Stimulated activated CD4-positive, alpha-beta T cell treated with anti-CD3 and anti-CD28 coated beads, Interleukin-1b, Interleukin-23, amount 100 ng/mL, for 1 hour (primary cell): ENCODE measurements around the gene TBL3.
"Not testable (repeated sequence)": the region's sequence is repeated elsewhere in the genome, so short reads cannot be mapped to it uniquely, and the experiment has no call there.

Experiments used
- DNase-seq, 2 donors: peaks; one replicate each; pipeline ENCODE4 v3.0.0-alpha.2; 2020; ENCODE audit warnings: low read depth in 2 of 2

TBL3 gene

DNA sequence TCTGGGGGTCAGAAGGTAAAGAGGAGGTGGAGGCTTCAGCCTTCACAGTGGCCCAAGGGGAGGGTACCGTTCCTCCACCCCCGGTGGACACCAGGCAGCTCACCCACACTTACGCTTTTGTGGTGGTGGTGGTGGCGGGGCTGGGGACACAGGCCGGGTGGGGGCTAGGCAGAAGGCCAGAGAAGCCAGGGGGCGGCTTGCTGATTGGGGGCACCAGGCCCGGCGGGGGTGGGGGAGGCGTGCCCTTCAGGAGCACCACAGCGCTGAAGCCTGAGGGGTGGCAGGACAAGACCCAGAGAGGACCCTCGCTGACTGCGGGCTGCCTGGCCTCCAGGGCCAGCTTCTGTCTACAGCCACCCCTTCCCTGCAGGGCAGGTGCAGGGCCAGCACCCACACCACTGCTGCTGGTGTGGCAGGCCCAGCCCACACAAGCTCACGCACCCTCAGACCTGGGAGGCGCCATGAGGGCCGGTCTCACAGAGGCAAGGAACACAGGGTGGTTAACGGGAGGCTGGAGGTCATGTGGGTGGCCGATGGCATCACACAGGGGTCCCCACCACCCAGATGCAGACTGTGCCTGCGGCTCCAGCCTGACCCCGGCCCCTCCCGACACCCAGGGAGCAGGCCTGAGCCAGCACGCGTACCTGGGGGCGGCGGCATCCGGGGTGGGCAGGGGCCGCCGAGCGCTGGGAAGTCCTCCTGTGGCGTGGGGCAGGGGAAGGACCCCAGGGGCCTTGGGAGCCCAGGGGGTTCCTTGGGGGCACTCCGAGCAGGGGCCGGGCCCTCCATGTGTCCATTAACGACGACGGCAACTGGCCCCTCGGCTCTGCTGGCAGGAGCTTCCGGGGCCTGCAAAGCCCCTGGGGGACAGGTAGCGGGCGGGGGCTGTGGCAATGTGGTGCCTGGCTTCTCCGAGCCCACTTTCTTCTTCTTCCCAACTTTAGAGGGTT lies 27.3 kb downstream of the TBL3 start:
- no peak for DNase-seq

DNA sequence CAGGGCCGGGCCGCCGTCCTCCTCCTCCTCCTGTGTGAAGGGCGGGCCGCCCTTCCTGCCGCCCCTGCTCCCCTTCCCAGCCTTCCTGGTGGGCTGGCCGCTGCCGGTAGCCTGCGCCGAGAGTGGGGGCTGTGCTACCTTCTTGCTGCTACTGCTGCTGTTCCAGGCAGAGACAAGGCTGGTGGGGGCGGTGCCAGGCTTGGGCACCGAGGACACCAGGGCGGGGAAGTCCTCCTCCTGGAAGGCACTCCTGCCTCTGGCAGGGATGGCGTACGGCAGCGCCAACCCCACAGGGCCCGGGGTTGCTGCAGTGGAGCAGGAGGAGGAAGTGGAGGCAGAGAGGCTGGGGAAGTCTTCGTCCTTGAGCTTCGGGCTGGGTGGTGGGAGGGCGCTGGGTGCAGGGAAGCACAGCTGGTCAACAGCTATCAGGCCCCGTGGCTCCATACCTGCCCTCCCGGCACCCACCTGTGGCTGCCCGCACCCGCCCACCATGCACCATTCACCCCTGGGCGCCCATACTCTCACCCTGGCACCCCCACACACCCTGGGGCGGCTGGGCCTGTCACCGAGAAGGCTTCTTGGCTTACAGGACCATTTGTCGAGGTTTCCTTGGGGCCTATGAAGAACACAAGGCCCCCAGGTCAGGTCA lies 28.1 kb downstream of the TBL3 start:
- no peak for DNase-seq

DNA sequence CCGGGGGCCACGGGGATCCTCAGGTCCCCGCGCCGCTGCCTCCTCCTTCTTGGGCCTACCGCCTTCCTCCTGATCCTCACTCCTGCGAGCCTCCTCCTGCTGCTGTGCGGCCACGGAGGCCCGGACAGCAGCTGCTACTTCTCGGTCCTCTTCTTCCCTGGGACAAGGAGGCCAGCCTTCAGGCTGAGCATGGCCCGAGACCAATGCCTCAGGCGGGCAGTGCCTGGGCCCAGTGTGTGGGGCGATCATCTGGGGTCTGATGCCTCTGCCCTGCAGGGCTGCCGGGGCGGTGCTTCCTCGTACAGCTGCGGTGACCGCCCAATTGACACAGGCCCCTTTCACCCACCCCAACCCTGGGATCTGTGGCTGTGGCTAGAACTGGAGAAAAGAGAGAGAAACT lies 29.2 kb downstream of the TBL3 start:
- no peak for DNase-seq

DNA sequence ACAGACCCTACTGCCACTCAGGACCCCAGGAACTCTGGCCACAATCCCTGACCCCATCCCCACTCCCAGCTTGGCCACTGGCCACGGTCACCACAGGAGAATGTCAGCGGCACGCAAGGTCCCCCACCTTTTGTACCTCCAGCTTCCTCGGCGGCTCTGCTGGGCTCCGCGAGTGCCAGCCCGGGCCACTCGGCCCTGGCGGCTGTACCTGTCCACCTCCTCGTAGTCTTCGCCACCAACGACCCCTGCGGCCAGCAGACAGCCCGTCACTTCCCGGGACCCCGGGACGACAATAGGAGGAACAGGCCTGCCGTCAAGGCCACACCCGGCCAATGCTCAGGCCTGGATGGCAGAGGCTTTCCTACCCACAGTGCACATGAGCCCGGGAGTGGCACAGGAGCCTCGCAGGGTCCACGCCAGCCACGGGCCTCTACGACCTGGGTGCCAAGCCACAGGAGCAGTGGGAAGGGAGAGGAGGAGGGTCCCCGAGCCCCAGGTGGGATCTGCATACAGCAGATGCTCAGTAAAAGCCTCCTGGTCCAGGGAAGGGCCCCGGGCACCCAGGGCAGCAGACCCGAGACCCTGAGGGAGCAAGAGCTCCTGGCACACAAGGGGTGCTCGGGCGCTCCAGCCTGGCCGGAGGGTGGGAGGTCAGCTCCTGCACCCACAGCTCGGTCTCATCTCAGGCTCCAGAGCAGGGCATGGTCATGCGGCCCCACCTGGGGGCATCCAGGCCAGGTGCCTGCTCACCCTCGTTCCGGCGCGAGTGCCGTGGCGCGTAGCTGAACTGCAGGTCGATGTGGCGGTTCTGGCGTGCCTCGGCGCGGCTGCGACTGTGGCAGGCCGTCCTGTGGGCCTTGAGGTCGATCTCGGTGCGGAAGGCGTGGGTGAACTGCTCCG lies 29.9 kb downstream of the TBL3 start:
- no peak for DNase-seq

DNA sequence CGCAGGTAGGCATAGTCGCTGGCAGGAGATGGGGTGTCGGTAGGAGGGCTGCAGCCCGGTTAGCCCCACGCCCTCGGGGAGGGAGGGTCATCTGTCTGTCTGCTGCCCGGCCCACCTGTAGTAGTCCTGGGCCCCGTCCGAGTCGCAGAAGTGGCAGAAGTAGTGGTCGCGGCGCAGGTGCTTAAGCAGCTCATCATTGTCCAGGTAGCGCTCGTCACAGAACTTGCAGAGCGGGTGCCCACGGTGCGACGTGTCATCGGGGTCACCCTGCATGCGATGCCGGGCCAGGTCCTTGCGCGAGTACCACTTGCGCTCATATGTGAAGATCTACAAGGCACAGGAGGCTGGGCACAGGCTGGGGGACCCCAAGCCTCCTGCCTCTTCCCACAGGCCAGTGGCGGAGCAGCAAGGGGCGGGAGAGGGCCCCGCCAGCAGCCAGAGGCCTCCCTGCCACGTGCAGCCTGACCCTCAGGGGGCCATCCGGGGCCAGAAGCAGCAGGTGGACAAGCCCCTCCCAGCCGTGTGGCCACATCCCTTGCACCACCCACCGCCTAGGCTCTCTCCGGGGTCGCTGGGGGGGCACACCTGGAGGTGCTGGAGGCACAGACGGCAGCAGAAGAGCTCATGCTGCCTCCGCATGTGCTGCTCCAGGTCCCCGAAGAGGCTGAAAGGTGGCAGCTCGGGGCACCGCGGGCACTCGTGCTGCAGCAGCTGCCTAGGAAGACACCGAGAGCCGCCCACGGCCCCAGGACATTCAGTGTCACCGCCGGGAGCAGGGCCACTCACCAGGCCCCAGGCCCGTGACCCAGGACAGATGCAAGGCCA lies 30.8 kb downstream of the TBL3 start:
- no peak for DNase-seq

DNA sequence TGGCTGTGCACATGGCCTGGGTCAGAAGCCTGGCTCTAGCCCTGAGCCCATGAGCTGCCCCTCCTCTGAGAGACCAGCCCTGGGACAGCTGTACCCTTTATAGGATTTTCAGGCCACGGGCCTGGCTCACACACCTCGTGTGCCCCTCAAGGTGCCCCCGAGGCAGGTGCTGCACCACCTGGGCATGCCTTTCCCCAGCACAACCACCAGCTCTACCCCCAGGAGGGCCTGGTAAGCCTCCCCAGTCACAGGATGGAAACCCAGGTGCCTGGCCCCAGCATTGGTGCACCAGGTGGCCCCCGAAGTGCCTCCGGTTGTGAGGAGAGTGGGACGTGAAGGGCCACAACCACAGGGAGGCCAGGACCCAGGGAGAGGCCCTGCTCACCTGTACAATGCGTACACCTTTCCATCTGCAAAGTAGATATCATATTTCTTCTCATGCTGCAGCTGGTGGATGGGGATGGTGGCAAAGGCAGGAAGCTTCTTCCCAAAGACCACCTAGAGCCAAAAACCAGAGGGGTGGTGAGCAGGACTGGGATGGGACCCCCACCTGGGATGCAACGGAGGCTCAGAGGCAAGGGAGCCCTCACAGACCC lies 31.5 kb downstream of the TBL3 start:
- no peak for DNase-seq

DNA sequence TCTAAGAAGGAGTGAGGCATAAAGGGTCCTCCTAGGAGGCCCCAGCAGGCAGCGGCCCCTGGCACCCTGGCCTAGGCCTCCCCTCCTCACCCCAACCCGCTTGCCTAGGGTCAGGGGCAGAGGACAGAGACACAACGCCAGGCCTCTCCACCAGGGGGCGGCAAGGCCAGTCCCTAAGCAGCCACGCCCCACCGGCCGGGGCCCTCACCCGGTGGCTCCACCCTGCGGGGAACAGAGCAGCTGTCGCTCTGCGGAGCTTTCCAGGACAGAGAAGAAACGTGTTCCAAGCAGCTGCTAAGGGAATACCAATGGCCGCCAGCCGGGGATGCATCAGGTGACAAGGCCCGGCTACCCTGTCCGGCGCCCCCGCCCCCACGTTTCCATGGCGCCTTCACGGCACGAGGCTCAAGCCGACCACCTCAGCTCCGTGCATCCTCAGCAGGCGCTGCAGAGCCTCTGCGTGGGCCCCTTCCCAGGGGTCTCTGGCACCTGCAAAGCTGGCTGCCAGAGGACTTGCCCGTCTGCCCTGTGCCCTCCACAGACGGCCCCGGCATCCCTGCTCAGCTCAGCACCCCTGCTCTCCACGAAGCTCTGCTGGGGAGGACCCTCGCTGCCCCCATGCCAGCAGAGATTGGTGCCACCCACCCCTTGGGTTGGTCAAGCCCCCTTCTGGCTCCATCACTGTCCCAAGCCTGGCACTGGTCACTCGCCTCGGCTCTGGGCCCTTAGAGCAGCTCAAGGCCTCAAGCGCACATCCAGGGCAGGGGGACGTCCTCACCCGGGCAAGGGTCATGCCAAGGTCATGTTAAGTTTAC lies 32.2 kb downstream of the TBL3 start:
- peak; percentile 69 to 76 for DNase-seq

DNA sequence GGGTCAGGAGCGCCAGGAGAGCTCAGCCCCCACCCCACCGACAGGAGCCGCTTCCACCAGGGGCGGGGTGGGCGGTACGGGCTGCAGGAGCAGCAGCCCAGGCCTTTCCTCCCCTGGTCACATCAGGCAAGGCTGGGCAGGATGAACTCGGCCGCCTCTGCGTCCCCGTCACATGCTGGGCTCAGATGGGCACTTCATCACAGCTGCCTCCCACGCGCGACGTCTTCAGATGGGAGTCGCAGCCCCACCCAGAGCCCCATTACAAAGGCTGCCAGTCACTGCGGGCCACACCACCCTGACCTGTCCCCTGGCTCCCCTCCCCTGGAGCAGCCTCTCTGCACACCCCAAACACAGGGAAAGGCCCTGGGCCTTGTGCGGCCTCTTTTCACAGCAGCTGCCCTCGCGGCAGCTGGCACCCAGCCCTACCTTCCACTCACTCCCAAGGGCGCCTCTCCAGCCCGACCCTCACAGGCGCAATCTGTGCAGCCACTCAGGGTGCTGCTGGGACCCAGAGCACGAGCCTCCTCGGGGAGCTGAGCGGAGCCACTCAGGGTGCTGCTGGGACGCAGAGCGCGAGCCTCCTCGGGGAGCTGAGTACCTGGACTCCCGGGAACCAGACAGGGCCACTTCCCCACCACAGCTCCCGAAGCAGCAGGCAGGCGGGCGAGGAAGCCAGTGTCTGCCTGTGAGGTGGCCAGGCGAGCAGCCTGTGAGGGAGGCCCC lies 33.1 kb downstream of the TBL3 start:
- DNase-seq, result no peak

DNA sequence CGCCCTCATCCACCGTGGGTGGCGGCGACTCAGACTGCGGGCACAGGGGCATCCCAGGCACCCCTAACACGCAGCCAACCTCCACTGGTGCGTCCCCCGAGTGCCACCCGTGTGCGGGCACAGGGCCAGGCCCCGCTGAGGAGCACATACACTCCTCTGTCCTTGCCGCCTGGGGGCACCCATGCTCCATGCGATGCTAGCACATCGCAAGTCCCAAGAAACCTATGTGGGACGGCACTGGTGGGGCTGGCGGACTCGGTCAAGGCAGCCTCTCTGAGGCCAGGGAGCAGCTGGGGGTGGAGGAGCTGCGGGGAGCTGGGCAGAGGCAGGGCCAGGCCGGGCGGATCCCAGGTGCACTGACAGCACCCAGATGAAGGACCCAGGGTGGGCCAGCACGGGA lies 33.8 kb downstream of the TBL3 start:
- no peak for DNase-seq

DNA sequence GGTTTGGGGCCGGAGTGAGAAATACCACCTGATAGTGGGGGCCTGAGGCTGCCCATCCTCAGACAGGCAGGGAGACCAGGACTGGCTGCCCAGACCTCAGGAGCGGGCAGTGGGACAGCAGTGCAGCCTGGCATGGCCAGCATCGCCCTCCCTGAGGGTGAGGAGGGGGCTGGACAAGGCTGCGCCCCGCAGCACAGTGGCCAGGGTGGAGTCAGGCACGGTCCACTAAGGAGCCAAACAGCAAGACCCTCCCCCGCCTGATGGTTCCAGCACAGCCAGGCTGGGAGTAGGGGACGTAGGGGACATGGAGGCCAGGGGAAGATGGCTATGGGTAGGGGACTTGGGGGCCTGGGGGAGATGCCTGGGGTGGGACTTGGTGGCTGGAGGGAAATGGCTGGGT lies 34.5 kb downstream of the TBL3 start:
- DNase-seq, result no peak

DNA sequence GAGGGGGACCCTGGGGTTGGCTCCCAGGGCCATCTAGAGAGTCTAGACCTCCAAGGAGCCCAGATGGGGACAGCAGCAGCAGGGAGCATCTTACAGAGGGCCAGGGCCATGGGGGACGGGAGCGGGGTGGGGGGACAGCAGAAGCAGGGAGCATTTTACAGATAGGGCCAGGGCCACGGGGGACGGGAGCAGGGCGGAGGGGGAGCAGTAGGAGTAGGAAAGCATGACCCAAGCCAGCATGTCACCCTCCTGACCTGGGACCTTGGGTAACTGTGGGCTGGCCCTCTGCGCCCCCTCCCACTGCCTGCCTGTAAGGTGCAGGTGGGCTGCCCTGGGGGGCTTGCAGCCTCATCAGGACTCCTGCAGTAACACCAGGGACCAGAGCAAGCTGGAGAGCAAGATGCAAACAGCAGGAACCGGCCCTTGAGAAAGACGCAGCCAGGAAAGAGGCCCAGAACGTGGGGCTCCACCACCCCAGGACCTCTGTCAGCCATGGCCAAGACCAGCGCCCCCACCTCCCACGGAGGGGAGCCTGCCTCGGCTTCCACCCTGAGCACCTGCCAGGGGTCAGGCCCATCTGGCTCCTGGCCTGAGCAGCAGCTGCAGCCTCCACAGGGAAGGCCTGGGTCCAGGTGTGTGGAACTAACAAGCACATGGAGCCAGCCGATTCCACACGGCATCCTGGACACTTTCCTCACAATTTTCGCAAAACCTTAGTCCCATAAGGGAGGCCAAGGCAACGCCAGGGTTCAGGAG lies 35.4 kb downstream of the TBL3 start:
- DNase-seq, result no peak

DNA sequence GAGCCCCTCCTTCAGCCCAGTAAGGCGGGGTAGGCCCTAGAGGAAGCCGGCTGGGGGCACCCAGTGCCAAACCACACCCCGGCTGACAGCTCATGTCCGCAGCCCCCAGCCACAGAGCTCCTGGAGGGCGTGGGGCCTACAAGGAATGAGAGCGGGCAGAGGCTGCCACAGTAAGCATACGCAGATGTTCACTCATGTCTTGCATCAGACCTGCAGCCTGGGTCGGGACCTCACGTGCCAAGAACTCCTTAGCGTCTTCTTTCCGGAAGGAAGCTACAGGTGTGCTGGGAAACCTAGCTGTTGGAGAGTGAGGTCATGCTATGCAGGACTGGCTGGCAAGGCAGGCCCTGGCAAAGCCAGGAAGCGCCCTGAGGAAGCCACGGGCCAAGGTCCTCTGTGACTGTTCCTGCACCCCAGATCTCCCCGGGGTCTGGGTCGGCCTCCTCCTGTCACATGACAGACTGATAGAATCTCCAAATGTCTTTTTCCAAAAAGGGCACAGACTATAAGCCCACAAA lies 36.2 kb downstream of the TBL3 start:
- DNase-seq, result no peak

DNA sequence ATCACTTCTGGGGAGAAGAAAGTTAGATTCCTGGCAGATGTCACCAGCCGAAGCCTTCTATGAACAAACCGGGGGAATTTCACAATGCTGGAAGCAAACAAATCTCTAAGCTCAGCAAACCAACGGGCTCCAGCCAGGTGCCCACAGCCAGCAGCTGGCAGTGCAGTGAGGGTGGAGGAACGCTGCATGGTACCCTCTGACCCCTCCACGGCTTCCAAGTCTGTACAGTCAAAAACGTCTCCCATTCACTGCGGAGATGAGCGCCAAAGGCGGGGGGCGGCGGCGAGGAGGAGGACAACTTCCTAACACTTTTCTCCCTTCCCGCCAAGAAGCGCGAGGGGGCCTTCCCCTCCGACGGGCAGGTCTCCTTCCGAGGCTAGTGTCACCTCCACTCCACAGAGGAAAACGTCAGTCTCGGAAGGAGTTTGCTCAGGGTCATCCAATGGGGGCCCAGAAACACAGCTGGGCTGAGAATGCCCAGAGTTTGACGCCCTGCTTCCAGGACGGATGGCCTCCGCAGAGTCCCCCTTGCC lies 36.8 kb downstream of the TBL3 start:
- DNase-seq, result no peak

DNA sequence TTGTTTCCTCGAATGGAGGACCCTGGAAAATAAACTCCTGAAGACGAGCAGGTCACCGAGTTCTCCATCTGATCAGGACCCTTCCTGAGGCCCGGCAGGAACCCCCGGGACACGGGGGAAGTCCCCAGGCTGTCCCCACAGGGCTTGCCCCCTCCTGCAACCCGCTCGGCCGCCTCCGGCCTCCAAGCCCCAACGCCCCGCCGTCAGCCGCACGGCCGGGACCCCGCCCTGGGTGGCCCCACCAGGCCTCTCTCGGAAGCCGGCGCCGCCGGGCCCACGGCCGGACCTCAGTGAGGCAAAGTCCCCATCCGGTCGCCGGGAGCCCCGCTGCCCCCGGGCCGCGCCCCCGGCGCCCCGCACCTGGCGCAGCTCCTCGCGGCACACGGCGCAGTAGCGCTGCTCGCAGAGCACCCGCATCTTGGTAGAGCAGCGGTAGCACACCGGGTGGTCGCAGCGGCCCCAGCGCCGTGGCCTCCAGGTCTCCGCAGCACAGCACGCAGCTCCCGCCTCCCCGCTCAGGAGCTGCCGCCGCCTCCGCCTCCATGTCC lies 37.4 kb downstream of the TBL3 start:
- no peak for DNase-seq

DNA sequence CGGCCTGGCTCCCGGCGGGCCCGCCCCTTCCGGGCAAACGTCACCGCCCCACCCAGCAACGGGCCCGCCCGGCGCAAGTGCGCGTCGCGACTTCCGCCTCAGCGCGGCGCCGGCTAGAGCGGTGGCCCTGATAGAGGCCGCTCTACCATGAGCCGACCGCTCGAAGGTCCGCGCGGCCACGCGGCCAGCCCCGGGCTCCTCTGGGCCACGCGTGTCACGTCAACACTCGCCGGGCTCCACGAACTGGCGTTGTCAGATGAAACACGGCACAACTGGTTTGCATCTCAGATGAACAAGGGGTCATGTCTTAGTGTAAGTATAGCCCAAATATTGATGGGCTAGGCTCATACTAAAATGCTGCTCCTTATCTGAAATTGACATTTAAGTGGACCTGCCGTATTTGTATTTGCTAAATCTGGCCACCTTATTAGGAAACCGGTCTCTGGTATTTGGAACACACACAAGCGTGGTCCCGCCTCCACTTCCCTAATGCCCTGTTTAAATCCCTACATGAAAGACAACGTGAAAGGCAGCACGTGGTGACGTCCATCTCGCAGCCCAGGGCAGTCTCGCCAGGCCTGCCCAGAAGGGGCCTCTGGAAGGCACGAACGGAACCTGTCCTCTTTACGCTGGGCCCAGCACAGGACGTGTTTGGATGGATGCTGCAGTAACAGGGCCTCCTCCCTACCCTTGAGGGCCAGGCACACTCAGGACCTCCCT lies 38.1 kb downstream of the TBL3 start, which contains the start of gene ZNF598:
ZNF598 (minus strand) TSS at position 31 of the 720 bp plus-strand sequence.
- DNase-seq, result peak; percentile 32 to 65

DNA sequence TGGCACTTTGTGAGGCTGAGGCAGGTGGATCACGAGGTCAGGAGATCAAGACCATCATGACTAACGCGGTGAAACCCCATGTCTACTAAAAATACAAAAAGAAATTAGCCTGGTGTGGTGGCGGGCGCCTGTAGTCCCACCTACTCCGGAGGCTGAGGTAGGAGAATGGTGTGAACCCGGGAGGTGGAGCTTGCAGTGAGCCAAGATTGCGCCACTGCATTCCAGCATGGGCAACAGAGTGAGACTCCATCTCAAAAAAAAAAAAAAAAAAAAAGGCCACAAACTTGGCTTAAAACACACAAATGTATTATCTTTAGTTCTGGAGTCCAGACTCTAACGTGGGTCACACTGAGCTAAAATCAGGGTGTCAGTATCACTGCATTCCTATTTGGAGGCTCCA lies 39.9 kb downstream of the TBL3 start:
- DNase-seq, result not testable (repeated sequence)

DNA sequence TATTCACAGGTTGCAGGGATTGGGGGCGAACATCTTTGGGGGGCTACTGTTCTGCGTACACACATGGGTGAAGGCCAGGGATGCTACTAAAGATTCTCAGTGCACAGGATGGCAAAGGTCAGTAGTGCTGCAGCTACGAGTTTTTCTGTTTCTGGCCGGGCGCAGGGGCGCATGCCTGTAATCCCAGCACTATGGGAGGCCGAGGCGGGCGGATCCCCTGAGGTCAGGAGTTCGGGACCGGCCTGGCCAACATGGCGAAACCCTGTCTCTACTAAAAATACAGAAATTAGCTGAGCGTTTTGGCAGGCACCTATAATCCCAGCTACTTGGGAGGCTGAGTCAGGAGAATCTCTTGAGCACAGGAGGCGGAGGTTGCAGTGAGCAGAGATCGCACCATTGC lies 41.7 kb downstream of the TBL3 start:
- DNase-seq, result no peak
